Osteoblast (primary cell): Measurements from ENCODE around the gene UTF1. TPM values are rescaled to one million over a fixed set of nuclear protein-coding genes. Genes with fewer than 3 reads are reported as not detected.

Experiments used
- DNase-seq: peaks from one replicate; pipeline ENCODE4 v3.0.0; 2011; ENCODE audit warnings: low spot score, mixed read lengths; ENCODE audit not compliant: insufficient read length; ENCODE audit errors: missing footprints
- H2AFZ ChIP-seq: 2 replicates; pipeline ENCODE4 v1.6.0; 2011; ENCODE audit warnings: mild to moderate bottlenecking, low read length
- H3K27ac ChIP-seq: 2 replicates; pipeline ENCODE4 v1.5.1; 2011; ENCODE audit warnings: mild to moderate bottlenecking, low read depth, low read length, moderate library complexity
- H3K27me3 ChIP-seq: 2 replicates; pipeline ENCODE4 v1.6.0; 2012; ENCODE audit warnings: mild to moderate bottlenecking, control low read depth, inconsistent platforms, low read length, moderate library complexity; ENCODE audit not compliant: insufficient read depth
- H3K36me3 ChIP-seq: 2 replicates; pipeline ENCODE4 v1.5.1; 2011; ENCODE audit warnings: mild to moderate bottlenecking, low read length, control low read depth, moderate library complexity; ENCODE audit not compliant: insufficient read depth
- H3K4me1 ChIP-seq: 2 replicates; pipeline ENCODE4 v1.5.1; 2011; ENCODE audit warnings: mild to moderate bottlenecking, low read length, control low read depth, moderate library complexity; ENCODE audit not compliant: insufficient read depth
- H3K4me2 ChIP-seq: 2 replicates; pipeline ENCODE4 v1.6.0; 2011; ENCODE audit warnings: mild to moderate bottlenecking, low read length; ENCODE audit not compliant: insufficient read depth
- H3K4me3 ChIP-seq: fragments of 200-600 bp; sonication (generic); 3 replicates; pipeline ENCODE4 v1.5.1; 2012; ENCODE audit warnings: mild to moderate bottlenecking, low read length, inconsistent platforms; ENCODE audit not compliant: insufficient read depth
- H3K79me2 ChIP-seq: 2 replicates; pipeline ENCODE4 v1.6.0; 2012; ENCODE audit warnings: mild to moderate bottlenecking, low read length, control low read depth, inconsistent platforms; ENCODE audit not compliant: insufficient read depth
- H3K9me3 ChIP-seq: 2 replicates; pipeline ENCODE4 v1.5.1; 2011; ENCODE audit warnings: low read depth, low read length, control low read depth
- H4K20me1 ChIP-seq: 2 replicates; pipeline ENCODE4 v1.6.0; 2012; ENCODE audit warnings: mild to moderate bottlenecking, low read length, control low read depth; ENCODE audit not compliant: insufficient read depth
- CTCF ChIP-seq: IDR thresholded peaks from 2 replicates; pipeline ENCODE4 v1.5.1; 2011; ENCODE audit warnings: mild to moderate bottlenecking, low read depth, low read length, moderate library complexity; ENCODE audit errors: extremely low read depth
- total RNA-seq: library from RNA; depleted of rRNA; stranded (reverse); fragments of >200 nt; gene quantifications from 2 replicates; pipeline ENCODE4 v1.2.3, GENCODE V29; 2012

The UTF1 gene
- total RNA-seq, result not detected in 2 replicates

GRCh38 chr10:133230044-133230361 is at the start of gene UTF1:
TSS of gene UTF1 (plus strand) at chr10:133230217. CDS start at chr10:133230289, 72 bp downstream.
- Histone ChIP-seq H2AFZ (no peak within 1 kb of the TSS), H3K79me2 (no peaks in the 10 kb centered on the region), H3K27me3 (peaks cover 41% of the 10 kb centered on the region), H3K36me3 (no peaks in the 10 kb centered on the region), H4K20me1 (no peaks in the 10 kb centered on the region), H3K4me3 (no peak within 1 kb of the TSS), H3K27ac (no peak within 1 kb of the TSS), H3K4me1 (no peaks in the 10 kb centered on the region), H3K4me2 (no peak within 1 kb of the TSS), H3K9me3 (no peaks in the 10 kb centered on the region)
- no peak for TF ChIP-seq CTCF
- no peak for DNase-seq

GRCh38 chr10:133180965-133181639 is 48.9 kb upstream of the UTF1 start:
- no peak for DNase-seq
- no peaks in the 10 kb centered on the region for H4K20me1 ChIP-seq

GRCh38 chr10:133182190-133182589 is 47.8 kb upstream of the UTF1 start:
- H3K27ac ChIP-seq, result no peak overlapping the region
- H2AFZ ChIP-seq, result no peak overlapping the region
- no peaks in the 10 kb centered on the region for H3K27me3 ChIP-seq
- no peak overlapping the region for H3K4me3 ChIP-seq
- no peaks in the 10 kb centered on the region for H4K20me1 ChIP-seq
- no peak overlapping the region for H3K4me2 ChIP-seq
- no peaks in the 10 kb centered on the region for H3K79me2 ChIP-seq
- no peaks in the 10 kb centered on the region for H3K9me3 ChIP-seq
- H3K36me3 ChIP-seq, result no peaks in the 10 kb centered on the region
- TF ChIP-seq CTCF, result no peak
- no peaks in the 10 kb centered on the region for H3K4me1 ChIP-seq
- DNase-seq, result no peak

More at GRCh38 chr10:133180965-133181639, 48.9 kb upstream of the UTF1 start:
- Histone ChIP-seq H3K9me3 (no peaks in the 10 kb centered on the region), H3K36me3 (no peaks in the 10 kb centered on the region), H3K27ac (no peak overlapping the region), H2AFZ (no peak overlapping the region), H3K27me3 (no peaks in the 10 kb centered on the region), H3K4me3 (no peak overlapping the region), H3K4me1 (no peaks in the 10 kb centered on the region), H3K79me2 (no peaks in the 10 kb centered on the region), H3K4me2 (no peak overlapping the region)
- TF ChIP-seq CTCF, result no peak

- Histone ChIP-seq H3K4me3 (no peak overlapping the region), H3K9me3 (no peaks in the 10 kb centered on the region), H2AFZ (no peak overlapping the region), H4K20me1 (no peaks in the 10 kb centered on the region), H3K27ac (no peak overlapping the region), H3K27me3 (no peaks in the 10 kb centered on the region), H3K79me2 (no peaks in the 10 kb centered on the region), H3K4me1 (no peaks in the 10 kb centered on the region), H3K36me3 (no peaks in the 10 kb centered on the region), H3K4me2 (no peak overlapping the region)
- no peak for TF ChIP-seq CTCF
- DNase-seq, result no peak
Measured at GRCh38 chr10:133182791-133183645, 47.0 kb upstream of the UTF1 start.
